ENCODE data around the gene DAPK1.

DAPK1 gene

GRCh38 chr9:87601595-87601994 is 103.9 kb downstream of the DAPK1 start:
- H3K4me3 ChIP-seq (ENCODE audit: low read length): no peak overlapping the region
- TF ChIP-seq ZNF274 (IDR thresholded peaks at IDR 0.05; ENCODE audit: low read depth, low read length): no peak

GRCh38 chr9:87602933-87603643 is 105.4 kb downstream of the DAPK1 start:
- TF ChIP-seq ZNF274 (IDR thresholded peaks at IDR 0.05; ENCODE audit: low read depth, low read length): no peak
- H3K4me3 ChIP-seq (ENCODE audit: low read length): no peak overlapping the region

GRCh38 chr9:87603854-87604490 is 106.3 kb downstream of the DAPK1 start:
- TF ChIP-seq ZNF274 (IDR thresholded peaks at IDR 0.05; ENCODE audit: low read depth, low read length): no peak
- H3K4me3 ChIP-seq (ENCODE audit: low read length): no peak overlapping the region

- TF ChIP-seq ZNF274 (IDR thresholded peaks at IDR 0.05; ENCODE audit: low read depth, low read length): no peak
- no peak overlapping the region for H3K4me3 ChIP-seq (ENCODE audit: low read length)
Measured at GRCh38 chr9:87604886-87605588, 107.4 kb downstream of the DAPK1 start.

GRCh38 chr9:87605676-87606075 is 108.0 kb downstream of the DAPK1 start:
- no peak overlapping the region for H3K4me3 ChIP-seq (ENCODE audit: low read length)
- TF ChIP-seq ZNF274 (IDR thresholded peaks at IDR 0.05; ENCODE audit: low read depth, low read length): no peak

- no peak for TF ChIP-seq ZNF274 (IDR thresholded peaks at IDR 0.05; ENCODE audit: low read depth, low read length)
Measured at GRCh38 chr9:87606841-87607521, 109.3 kb downstream of the DAPK1 start.

GRCh38 chr9:87607859-87608258 is 110.2 kb downstream of the DAPK1 start:
- no peak overlapping the region for H3K4me3 ChIP-seq (ENCODE audit: low read length)
- TF ChIP-seq ZNF274 (IDR thresholded peaks at IDR 0.05; ENCODE audit: low read depth, low read length): no peak

More at GRCh38 chr9:87606841-87607521, 109.3 kb downstream of the DAPK1 start:
- H3K4me3 ChIP-seq (ENCODE audit: low read length): no peak overlapping the region

GRCh38 chr9:87609002-87609401 is 111.3 kb downstream of the DAPK1 start:
- no peak overlapping the region for H3K4me3 ChIP-seq (ENCODE audit: low read length)
- TF ChIP-seq ZNF274 (IDR thresholded peaks at IDR 0.05; ENCODE audit: low read depth, low read length): no peak

- no peak overlapping the region for H3K4me3 ChIP-seq (ENCODE audit: low read length)
- TF ChIP-seq ZNF274 (IDR thresholded peaks at IDR 0.05; ENCODE audit: low read depth, low read length): no peak
Measured at GRCh38 chr9:87609486-87609885, 111.8 kb downstream of the DAPK1 start.

- no peak for TF ChIP-seq ZNF274 (IDR thresholded peaks at IDR 0.05; ENCODE audit: low read depth, low read length)
- no peak overlapping the region for H3K4me3 ChIP-seq (ENCODE audit: low read length)
Measured at GRCh38 chr9:87610200-87611155, 112.8 kb downstream of the DAPK1 start.

GRCh38 chr9:87611776-87612175 is 114.1 kb downstream of the DAPK1 start:
- TF ChIP-seq ZNF274 (IDR thresholded peaks at IDR 0.05; ENCODE audit: low read depth, low read length): no peak
- no peak overlapping the region for H3K4me3 ChIP-seq (ENCODE audit: low read length)

GRCh38 chr9:87612536-87612935 is 114.9 kb downstream of the DAPK1 start:
- no peak for TF ChIP-seq ZNF274 (IDR thresholded peaks at IDR 0.05; ENCODE audit: low read depth, low read length)
- no peak overlapping the region for H3K4me3 ChIP-seq (ENCODE audit: low read length)

Data from GM08714 (cell line).